Chondrocyte (in vitro differentiated cells): ENCODE measurements around the gene SCAF8. TPM values are rescaled to one million over a fixed set of nuclear protein-coding genes. Genes with fewer than 3 reads are reported as not detected.

Source experiments
- DNase-seq: peaks from one replicate; pipeline ENCODE4 v3.0.0; 2021; ENCODE audit warnings: mixed read lengths, low spot score
- H3K27ac Mint-ChIP-seq: one replicate; pipeline ENCODE4 v1.8.0; 2021; ENCODE audit warnings: mild to moderate bottlenecking, moderate library complexity, mixed read lengths; ENCODE audit not compliant: unreplicated experiment
- H3K27me3 Mint-ChIP-seq: 2 replicates; pipeline ENCODE4 v1.8.0; 2021; ENCODE audit warnings: low read depth, mixed read lengths
- H3K36me3 Mint-ChIP-seq: 2 replicates; pipeline ENCODE4 v1.8.0; 2021; ENCODE audit warnings: low read depth, mixed read lengths
- H3K4me1 Mint-ChIP-seq: 2 replicates; pipeline ENCODE4 v1.8.0; 2021; ENCODE audit warnings: low read depth, mild to moderate bottlenecking, mixed read lengths
- H3K4me3 Mint-ChIP-seq: one replicate; pipeline ENCODE4 v1.8.0; 2021; ENCODE audit warnings: mild to moderate bottlenecking, moderate library complexity, mixed read lengths; ENCODE audit not compliant: unreplicated experiment
- H3K9me3 Mint-ChIP-seq: 2 replicates; pipeline ENCODE4 v1.8.0; 2021; ENCODE audit warnings: low read depth, mixed read lengths
- total RNA-seq: library from RNA; stranded (reverse); gene quantifications from 3 replicates; pipeline ENCODE4 v1.2.1, GENCODE V29; 2021
- TF ChIP-seq, protein P1 (sequence below): fragments of 200-600 bp; sonication (generic); IDR thresholded peaks from 2 replicates; pipeline ENCODE4 v1.5.0; 2021; ENCODE audit warnings: antibody characterized with exemption, mild to moderate bottlenecking, moderate library complexity

The SCAF8 gene
- total RNA-seq, 1 donor from 2014 or later = 36.3 TPM

DNA sequence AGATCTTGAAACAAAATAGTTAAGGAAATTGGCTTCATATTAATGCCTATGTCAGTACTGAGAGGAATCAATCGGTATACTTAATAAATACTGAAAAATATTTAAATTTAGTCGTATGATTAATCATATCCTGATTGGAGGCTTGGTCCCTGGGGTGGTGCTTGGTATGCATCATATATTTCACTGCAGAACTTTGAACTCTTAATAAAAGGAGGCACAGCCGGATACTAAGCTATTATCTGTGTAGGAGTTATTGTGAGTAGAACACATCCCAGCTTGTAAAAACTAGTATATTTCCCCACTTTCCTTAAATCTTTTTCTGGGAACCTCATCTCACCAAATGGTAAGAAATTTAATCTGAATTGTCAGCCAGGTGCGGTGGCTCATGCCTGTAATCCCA is 42.4 kb upstream of the SCAF8 start:
- Mint-ChIP-seq H3K9me3 (no peaks in the 10 kb centered on the region), H3K36me3 (no peaks in the 10 kb centered on the region), H3K4me3 (no peak overlapping the region), H3K27me3 (no peaks in the 10 kb centered on the region), H3K27ac (no peak overlapping the region), H3K4me1 (no peaks in the 10 kb centered on the region)
- DNase-seq = no peak
- TF ChIP-seq, protein P1, sequence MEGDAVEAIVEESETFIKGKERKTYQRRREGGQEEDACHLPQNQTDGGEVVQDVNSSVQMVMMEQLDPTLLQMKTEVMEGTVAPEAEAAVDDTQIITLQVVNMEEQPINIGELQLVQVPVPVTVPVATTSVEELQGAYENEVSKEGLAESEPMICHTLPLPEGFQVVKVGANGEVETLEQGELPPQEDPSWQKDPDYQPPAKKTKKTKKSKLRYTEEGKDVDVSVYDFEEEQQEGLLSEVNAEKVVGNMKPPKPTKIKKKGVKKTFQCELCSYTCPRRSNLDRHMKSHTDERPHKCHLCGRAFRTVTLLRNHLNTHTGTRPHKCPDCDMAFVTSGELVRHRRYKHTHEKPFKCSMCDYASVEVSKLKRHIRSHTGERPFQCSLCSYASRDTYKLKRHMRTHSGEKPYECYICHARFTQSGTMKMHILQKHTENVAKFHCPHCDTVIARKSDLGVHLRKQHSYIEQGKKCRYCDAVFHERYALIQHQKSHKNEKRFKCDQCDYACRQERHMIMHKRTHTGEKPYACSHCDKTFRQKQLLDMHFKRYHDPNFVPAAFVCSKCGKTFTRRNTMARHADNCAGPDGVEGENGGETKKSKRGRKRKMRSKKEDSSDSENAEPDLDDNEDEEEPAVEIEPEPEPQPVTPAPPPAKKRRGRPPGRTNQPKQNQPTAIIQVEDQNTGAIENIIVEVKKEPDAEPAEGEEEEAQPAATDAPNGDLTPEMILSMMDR = no peak

DNA sequence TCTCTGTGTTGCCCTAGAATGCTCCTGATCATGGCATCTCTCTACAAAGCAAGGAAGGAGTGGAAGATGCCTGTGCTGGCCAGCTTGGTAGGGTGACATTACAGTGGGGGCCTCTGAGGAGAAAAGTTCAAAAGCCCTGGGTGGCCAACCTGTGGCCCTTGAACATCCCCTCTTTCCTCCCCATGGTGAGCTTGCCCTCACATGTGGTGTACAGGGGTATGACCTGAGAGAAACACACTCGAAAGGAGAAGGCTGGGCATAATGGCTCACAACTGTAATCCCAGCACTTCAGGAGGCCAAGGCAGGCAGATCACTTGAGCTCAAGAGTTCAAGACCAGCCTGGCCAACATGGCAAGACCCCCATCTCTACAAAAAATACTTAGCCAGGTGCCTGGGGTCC is 36.6 kb upstream of the SCAF8 start:
- TF ChIP-seq, protein P1 = no peak
- no peaks in the 10 kb centered on the region for H3K36me3 Mint-ChIP-seq
- H3K27ac Mint-ChIP-seq = no peak overlapping the region
- DNase-seq = no peak
- peaks cover 2% of the 10 kb centered on the region for H3K27me3 Mint-ChIP-seq
- H3K9me3 Mint-ChIP-seq = no peaks in the 10 kb centered on the region
- no peaks in the 10 kb centered on the region for H3K4me1 Mint-ChIP-seq
- no peak overlapping the region for H3K4me3 Mint-ChIP-seq

DNA sequence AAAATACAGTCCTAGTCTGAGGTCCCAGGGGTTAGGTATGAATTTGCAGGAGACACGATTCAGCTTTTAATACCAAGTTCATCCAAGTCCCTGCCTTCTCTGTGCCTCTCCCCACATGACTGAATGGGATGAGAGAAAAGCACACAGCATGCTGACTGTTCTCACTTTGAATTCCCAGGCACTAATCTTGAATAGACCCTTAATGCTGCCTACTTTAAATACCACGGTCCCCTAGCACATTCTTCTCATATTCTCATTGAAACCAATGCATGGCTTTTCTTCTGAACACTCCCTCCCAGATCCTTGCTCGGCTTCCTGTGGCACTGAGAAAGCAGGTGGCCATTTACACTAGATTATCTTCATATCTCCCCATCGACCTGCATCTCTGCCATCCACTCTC is 30.1 kb upstream of the SCAF8 start:
- Mint-ChIP-seq H3K36me3 (no peaks in the 10 kb centered on the region), H3K4me3 (no peak overlapping the region), H3K4me1 (no peaks in the 10 kb centered on the region), H3K27ac (no peak overlapping the region), H3K27me3 (peaks cover 9% of the 10 kb centered on the region), H3K9me3 (no peaks in the 10 kb centered on the region)
- TF ChIP-seq, protein P1 = no peak
- DNase-seq = no peak

DNA sequence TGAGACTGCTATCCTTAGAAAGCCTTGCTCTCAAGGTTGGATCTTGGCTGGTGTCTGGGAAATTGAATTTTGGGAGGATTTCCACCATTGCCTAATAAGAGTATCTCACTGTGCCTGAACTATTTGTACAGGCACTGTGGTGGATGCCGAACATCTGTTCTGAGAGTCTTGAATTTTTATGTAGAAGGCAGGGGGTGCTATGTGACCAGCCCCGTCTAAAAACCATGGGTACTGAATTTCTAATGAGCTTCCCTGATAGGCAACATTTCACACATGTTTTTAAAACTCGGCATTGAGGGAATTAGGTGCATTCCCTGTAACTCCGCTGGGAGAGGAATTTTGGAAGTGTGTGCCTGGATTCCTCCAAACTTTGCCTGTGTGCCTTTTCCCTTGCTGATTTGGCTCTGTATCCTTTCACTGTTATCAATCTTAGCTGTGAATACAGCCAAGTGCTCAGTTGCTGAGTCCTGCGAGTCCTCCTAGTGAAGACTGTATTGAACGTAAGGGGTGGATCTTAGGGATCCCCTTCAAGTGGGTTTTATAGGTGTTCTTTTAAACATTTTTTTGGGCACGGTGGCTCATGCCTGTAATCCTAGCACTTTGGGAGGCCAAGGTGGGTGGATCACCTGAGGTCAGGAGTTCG is 27.6 kb upstream of the SCAF8 start:
- peaks cover 9% of the 10 kb centered on the region for H3K27me3 Mint-ChIP-seq
- H3K36me3 Mint-ChIP-seq = no peaks in the 10 kb centered on the region
- H3K27ac Mint-ChIP-seq = no peak overlapping the region
- H3K9me3 Mint-ChIP-seq = no peaks in the 10 kb centered on the region
- no peaks in the 10 kb centered on the region for H3K4me1 Mint-ChIP-seq
- DNase-seq = no peak
- no peak overlapping the region for H3K4me3 Mint-ChIP-seq
- TF ChIP-seq, protein P1 = peak; percentile 52

DNA sequence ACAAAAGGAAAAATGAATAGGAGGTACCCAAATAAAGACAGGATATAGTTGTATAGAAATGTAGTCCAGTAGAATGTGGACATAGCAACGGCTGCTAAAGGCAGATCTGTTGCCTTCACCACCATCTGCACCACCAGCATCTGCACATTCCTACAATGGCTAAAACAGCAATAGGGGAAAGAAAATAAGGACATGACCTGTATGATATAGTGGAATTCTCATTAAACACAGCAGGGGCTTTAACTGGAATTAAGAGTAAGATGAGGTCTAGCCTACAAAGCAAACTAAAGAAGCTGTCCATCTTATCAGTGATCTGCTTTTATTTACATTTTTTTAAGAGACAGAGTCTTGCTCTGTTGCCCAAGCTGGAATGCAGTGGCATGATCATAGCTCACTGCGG is 26.8 kb upstream of the SCAF8 start:
- Mint-ChIP-seq H3K9me3 (no peaks in the 10 kb centered on the region), H3K27ac (no peak overlapping the region), H3K4me1 (no peaks in the 10 kb centered on the region), H3K36me3 (no peaks in the 10 kb centered on the region), H3K27me3 (peaks cover 7% of the 10 kb centered on the region), H3K4me3 (no peak overlapping the region)
- TF ChIP-seq, protein P1 = no peak
- no peak for DNase-seq
